ENCODE results near the gene LRRC18.
A peak's percentile ranks its signal among the peaks of the same experiment; 100 is the strongest.

LRRC18 gene

DNA sequence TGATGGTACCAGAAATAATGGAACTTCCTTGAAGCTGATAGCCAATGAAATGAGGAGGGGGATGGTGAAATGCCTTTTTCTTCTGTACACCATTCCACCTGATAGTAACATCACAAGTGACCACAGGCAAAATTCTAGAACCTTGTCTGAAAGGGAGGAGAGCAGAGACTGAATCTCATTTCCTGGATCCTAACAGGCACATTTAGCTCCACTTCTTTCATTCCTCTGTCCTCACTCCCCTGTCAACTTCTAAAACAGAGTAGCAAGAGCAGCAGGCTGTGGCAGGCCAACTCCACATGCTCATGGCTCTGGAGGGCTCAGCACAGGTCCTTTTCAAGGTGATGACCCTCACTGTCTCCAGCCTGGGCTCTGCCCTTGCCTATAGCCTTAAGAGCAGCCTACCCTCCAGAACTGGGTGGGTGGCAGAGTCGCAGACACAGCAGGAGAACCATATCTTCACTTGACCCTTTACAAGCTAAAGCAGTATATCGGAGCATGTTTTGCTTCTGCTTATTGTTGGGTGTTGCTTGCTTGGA is at the start of gene LRRC18:
Gene LRRC18 (minus strand): TSS at position 51 of the 536 bp plus-strand sequence. CDS start 25,685 bp downstream, outside the sequence.
- no peak for DNase-seq (ENCODE audit: extremely low read depth, low read depth)
- TF ChIP-seq, protein P1, sequence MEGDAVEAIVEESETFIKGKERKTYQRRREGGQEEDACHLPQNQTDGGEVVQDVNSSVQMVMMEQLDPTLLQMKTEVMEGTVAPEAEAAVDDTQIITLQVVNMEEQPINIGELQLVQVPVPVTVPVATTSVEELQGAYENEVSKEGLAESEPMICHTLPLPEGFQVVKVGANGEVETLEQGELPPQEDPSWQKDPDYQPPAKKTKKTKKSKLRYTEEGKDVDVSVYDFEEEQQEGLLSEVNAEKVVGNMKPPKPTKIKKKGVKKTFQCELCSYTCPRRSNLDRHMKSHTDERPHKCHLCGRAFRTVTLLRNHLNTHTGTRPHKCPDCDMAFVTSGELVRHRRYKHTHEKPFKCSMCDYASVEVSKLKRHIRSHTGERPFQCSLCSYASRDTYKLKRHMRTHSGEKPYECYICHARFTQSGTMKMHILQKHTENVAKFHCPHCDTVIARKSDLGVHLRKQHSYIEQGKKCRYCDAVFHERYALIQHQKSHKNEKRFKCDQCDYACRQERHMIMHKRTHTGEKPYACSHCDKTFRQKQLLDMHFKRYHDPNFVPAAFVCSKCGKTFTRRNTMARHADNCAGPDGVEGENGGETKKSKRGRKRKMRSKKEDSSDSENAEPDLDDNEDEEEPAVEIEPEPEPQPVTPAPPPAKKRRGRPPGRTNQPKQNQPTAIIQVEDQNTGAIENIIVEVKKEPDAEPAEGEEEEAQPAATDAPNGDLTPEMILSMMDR (IDR thresholded peaks at IDR 0.05; ENCODE audit: low read depth, low read length) = no peak

DNA sequence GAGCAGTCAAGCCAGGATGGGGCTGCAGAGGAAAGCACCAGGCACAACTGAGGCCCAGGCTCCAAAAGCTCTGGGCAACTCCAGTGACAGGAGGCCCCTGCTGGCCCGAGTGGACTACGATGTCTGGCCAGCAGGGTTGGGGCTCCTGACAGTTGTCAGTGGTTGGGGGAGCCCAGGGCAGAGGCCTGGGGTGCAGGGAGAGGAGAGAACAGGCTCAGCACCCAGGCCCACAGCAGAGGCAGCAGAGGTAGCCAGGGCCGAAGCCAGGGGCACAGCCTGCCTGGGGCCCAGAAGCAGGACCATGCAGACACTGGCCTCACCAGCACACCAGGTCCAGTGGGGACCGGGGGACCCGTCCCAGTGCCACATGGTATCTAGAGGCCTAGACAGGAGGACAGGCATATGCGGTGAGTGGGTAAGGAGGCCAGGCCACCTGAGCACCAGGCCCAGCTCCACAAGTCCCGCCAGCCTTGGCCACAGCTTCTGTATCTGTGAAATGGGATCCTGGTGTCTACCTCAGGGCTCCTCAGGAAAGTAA is 46.0 kb upstream of the LRRC18 start:
- DNase-seq (ENCODE audit: extremely low read depth, low read depth) = no peak
- TF ChIP-seq, protein P1 (IDR thresholded peaks at IDR 0.05; ENCODE audit: low read depth, low read length) = no peak

DNA sequence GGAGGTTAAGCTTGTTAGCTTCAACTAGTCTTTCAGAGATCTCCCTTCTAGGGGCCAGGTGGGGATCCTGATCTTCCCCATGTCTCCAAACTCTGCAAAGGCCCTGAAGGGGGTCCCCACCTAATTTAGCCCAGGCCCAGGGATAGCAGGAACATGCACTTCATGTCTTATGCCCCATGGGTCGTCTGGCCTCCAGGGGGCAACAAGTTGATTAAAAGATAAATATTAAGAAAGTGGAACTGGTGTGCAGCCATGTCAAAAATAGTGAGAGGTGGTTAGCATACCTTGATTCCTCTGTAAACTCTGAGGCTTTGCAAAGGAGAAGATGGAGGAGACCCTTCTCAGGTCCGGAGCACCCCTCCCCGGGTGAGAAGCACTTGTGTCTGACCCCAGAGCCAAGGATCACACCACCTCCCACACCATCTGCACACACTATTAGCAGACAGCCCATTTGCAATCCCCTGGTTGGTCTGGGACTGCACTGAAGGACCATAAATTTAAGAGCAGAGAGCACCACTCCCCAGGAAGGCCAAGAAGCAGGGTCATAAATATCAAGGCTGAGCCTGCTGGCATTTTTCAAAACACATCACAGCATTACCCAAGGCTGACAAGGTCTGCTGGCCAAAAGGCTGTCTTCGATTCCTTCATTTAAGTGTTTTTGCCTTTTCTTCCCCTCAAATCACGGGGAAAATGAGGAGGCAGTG is 44.2 kb upstream of the LRRC18 start:
- TF ChIP-seq, protein P1 (IDR thresholded peaks at IDR 0.05; ENCODE audit: low read depth, low read length) = peak; percentile 10
- no peak for DNase-seq (ENCODE audit: extremely low read depth, low read depth)

- DNase-seq (ENCODE audit: extremely low read depth, low read depth) = no peak
- TF ChIP-seq, protein P1 (IDR thresholded peaks at IDR 0.05; ENCODE audit: low read depth, low read length) = no peak
Measured at GRCh38 chr10:48982584-48982983, 42.9 kb upstream of the LRRC18 start.

DNA sequence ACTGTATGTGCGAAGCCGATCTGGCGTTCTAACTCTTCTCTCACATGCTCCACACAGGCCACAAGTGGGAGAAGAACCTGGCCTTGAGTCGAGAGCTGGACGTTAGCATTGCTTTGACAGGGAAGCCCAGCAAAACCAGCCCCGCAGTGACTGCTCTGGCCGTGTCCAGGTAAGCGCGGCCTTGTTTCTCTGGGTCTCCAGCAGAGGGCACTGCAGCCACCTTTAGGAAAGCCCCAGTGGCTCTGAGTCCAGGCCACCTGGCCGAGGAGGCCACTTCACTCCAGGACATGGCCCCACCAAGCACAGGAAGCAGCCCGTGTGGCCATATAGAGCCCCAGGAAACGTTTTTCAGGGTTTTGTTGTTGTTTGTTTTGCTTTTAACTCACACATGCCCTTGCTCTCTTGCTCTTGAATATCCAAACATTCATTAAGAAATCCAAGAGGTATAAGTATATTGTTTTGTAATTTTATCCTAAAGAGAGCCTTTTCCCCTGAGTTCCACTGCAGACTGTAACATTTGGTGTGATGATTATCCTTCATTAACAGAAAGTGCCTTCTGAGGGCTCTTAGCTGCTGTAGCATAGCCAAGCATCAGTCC is 41.8 kb upstream of the LRRC18 start:
- peak; percentile 15 for DNase-seq (ENCODE audit: extremely low read depth, low read depth)
- TF ChIP-seq, protein P1 (IDR thresholded peaks at IDR 0.05; ENCODE audit: low read depth, low read length) = peak; percentile 93

GRCh38 chr10:48978318-48978717 is 38.7 kb upstream of the LRRC18 start:
- TF ChIP-seq, protein P1 (IDR thresholded peaks at IDR 0.05; ENCODE audit: low read depth, low read length) = no peak
- DNase-seq (ENCODE audit: extremely low read depth, low read depth) = no peak

DNA sequence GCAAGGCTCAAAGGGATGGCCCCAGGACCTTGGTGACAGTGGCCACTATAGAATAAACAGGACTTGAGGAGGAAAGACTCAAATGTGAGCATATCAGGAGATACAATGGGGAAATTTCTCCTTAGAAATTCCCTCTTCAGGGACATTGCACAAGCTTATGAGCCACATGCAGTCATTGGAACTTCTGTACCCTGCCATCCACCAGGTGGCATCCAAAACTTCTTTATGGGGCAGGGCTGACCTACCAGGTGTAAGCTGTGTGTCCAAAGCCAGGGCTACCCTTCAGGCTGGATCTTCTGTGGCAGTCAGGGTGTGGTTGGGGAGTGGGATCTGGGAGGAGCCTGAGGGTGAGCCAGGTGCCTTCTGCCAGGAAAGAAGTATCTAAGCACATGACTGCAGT is 36.6 kb upstream of the LRRC18 start:
- no peak for DNase-seq (ENCODE audit: extremely low read depth, low read depth)
- TF ChIP-seq, protein P1 (IDR thresholded peaks at IDR 0.05; ENCODE audit: low read depth, low read length) = peak; percentile 38
